Measurements from ENCODE around the gene GARIN1A. TPM values are rescaled to one million over a fixed set of nuclear protein-coding genes. Genes with fewer than 3 reads are reported as not detected.
"Not testable (repeated sequence)": the region's sequence is repeated elsewhere in the genome, so short reads cannot be mapped to it uniquely, and the experiment has no call there.

Gene GARIN1A
- total RNA-seq, 2 donors from 2014 or later: 0.39 to 0.63 TPM

GRCh38 chr7:128660596-128660995, 11.5 kb upstream of the GARIN1A start:
- Histone ChIP-seq H3K9me3 (peaks cover 0 to 12% of the 10 kb centered on the region in 2 donors), H3K27ac (no peak overlapping the region), H3K4me1 (no peaks in the 10 kb centered on the region), H3K4me3 (no peak overlapping the region), H3K27me3 (no peaks in the 10 kb centered on the region), H3K36me3 (no peaks in the 10 kb centered on the region)
- no peak for TF ChIP-seq CTCF (IDR thresholded peaks at IDR 0.05)
- no peak for DNase-seq (ENCODE audit: low spot score)

- Histone ChIP-seq H3K4me1 (no peaks in the 10 kb centered on the region), H3K36me3 (no peaks in the 10 kb centered on the region), H3K4me3 (no peak overlapping the region), H3K27me3 (no peaks in the 10 kb centered on the region), H3K27ac (no peak overlapping the region), H3K9me3 (peaks cover 0 to 12% of the 10 kb centered on the region in 2 donors)
- no peak for DNase-seq (ENCODE audit: low spot score)
- no peak for TF ChIP-seq CTCF (IDR thresholded peaks at IDR 0.05)
Observed at GRCh38 chr7:128661446-128661845, 10.6 kb upstream of the GARIN1A start.

DNA sequence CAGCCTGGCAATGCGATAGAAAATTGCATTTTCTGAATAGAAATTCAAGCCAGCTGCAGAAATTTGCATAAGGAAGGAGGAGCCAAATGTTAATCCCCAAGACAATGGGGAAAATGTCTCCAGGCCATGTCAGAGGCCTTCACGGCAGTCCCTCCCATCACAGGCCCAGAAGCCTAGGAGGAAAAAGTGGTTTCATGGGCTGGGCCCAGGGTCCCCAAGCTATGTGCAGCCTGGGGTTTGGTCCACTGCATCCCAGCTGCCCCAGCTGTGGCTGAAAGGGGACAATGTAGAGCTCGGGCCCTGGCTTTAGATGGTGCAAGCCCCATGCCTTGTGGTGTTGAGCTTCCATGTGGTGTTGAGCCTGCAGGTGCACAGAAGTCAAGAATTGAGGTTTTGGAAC, 10.0 kb upstream of the GARIN1A start:
- Histone ChIP-seq H3K4me3 (no peak overlapping the region), H3K4me1 (no peaks in the 10 kb centered on the region), H3K36me3 (no peaks in the 10 kb centered on the region), H3K9me3 (peaks cover 0 to 12% of the 10 kb centered on the region in 2 donors), H3K27ac (no peak overlapping the region), H3K27me3 (no peaks in the 10 kb centered on the region)
- no peak for DNase-seq (ENCODE audit: low spot score)
- no peak for TF ChIP-seq CTCF (IDR thresholded peaks at IDR 0.05)

GRCh38 chr7:128663223-128663622, 8.9 kb upstream of the GARIN1A start:
- H3K4me3 ChIP-seq; H3K4me1 ChIP-seq; H3K36me3 ChIP-seq; H3K27me3 ChIP-seq; DNase-seq (ENCODE audit: low spot score); H3K27ac ChIP-seq: not testable (repeated sequence)
- peaks cover 0 to 12% of the 10 kb centered on the region in 2 donors for H3K9me3 ChIP-seq

GRCh38 chr7:128665057-128665456, 7.0 kb upstream of the GARIN1A start:
- H3K27ac ChIP-seq: no peak overlapping the region
- no peak for TF ChIP-seq CTCF (IDR thresholded peaks at IDR 0.05)
- H3K9me3 ChIP-seq: peaks cover 0 to 12% of the 10 kb centered on the region in 2 donors
- H3K36me3 ChIP-seq: no peaks in the 10 kb centered on the region
- H3K4me1 ChIP-seq: no peaks in the 10 kb centered on the region
- DNase-seq (ENCODE audit: low spot score): no peak
- H3K27me3 ChIP-seq: no peaks in the 10 kb centered on the region
- no peak overlapping the region for H3K4me3 ChIP-seq

GRCh38 chr7:128666200-128666599, 5.9 kb upstream of the GARIN1A start:
- no peak overlapping the region for H3K27ac ChIP-seq
- H3K27me3 ChIP-seq: no peaks in the 10 kb centered on the region
- H3K9me3 ChIP-seq: peaks cover 0 to 10% of the 10 kb centered on the region in 2 donors
- no peaks in the 10 kb centered on the region for H3K36me3 ChIP-seq
- DNase-seq (ENCODE audit: low spot score): no peak
- no peak for TF ChIP-seq CTCF (IDR thresholded peaks at IDR 0.05)
- no peak overlapping the region for H3K4me3 ChIP-seq
- H3K4me1 ChIP-seq: no peaks in the 10 kb centered on the region
